Osteoblast (primary cell): ENCODE measurements around the gene HEXIM1. TPM values are rescaled to one million over a fixed set of nuclear protein-coding genes. Genes with fewer than 3 reads are reported as not detected.

Source experiments
- DNase-seq: peaks from one replicate; pipeline ENCODE4 v3.0.0; 2011; ENCODE audit warnings: low spot score, mixed read lengths; ENCODE audit not compliant: insufficient read length; ENCODE audit errors: missing footprints
- H2AFZ ChIP-seq: 2 replicates; pipeline ENCODE4 v1.6.0; 2011; ENCODE audit warnings: mild to moderate bottlenecking, low read length
- H3K27ac ChIP-seq: 2 replicates; pipeline ENCODE4 v1.5.1; 2011; ENCODE audit warnings: mild to moderate bottlenecking, low read depth, low read length, moderate library complexity
- H3K27me3 ChIP-seq: 2 replicates; pipeline ENCODE4 v1.6.0; 2012; ENCODE audit warnings: mild to moderate bottlenecking, control low read depth, inconsistent platforms, low read length, moderate library complexity; ENCODE audit not compliant: insufficient read depth
- H3K36me3 ChIP-seq: 2 replicates; pipeline ENCODE4 v1.5.1; 2011; ENCODE audit warnings: mild to moderate bottlenecking, low read length, control low read depth, moderate library complexity; ENCODE audit not compliant: insufficient read depth
- H3K4me1 ChIP-seq: 2 replicates; pipeline ENCODE4 v1.5.1; 2011; ENCODE audit warnings: mild to moderate bottlenecking, low read length, control low read depth, moderate library complexity; ENCODE audit not compliant: insufficient read depth
- H3K4me2 ChIP-seq: 2 replicates; pipeline ENCODE4 v1.6.0; 2011; ENCODE audit warnings: mild to moderate bottlenecking, low read length; ENCODE audit not compliant: insufficient read depth
- H3K4me3 ChIP-seq: fragments of 200-600 bp; sonication (generic); 3 replicates; pipeline ENCODE4 v1.5.1; 2012; ENCODE audit warnings: mild to moderate bottlenecking, low read length, inconsistent platforms; ENCODE audit not compliant: insufficient read depth
- H3K79me2 ChIP-seq: 2 replicates; pipeline ENCODE4 v1.6.0; 2012; ENCODE audit warnings: mild to moderate bottlenecking, low read length, control low read depth, inconsistent platforms; ENCODE audit not compliant: insufficient read depth
- H3K9me3 ChIP-seq: 2 replicates; pipeline ENCODE4 v1.5.1; 2011; ENCODE audit warnings: low read depth, low read length, control low read depth
- H4K20me1 ChIP-seq: 2 replicates; pipeline ENCODE4 v1.6.0; 2012; ENCODE audit warnings: mild to moderate bottlenecking, low read length, control low read depth; ENCODE audit not compliant: insufficient read depth
- total RNA-seq: library from RNA; depleted of rRNA; stranded (reverse); fragments of >200 nt; gene quantifications from 2 replicates; pipeline ENCODE4 v1.2.3, GENCODE V29; 2012
- TF ChIP-seq, protein P1 (sequence below): IDR thresholded peaks from 2 replicates; pipeline ENCODE4 v1.5.1; 2011; ENCODE audit warnings: mild to moderate bottlenecking, low read depth, low read length, moderate library complexity; ENCODE audit errors: extremely low read depth

Gene HEXIM1
- total RNA-seq, 1 donor: 10.9 TPM

GRCh38 chr17:45117334-45117733, 30.9 kb upstream of the HEXIM1 start:
- TF ChIP-seq, protein P1, sequence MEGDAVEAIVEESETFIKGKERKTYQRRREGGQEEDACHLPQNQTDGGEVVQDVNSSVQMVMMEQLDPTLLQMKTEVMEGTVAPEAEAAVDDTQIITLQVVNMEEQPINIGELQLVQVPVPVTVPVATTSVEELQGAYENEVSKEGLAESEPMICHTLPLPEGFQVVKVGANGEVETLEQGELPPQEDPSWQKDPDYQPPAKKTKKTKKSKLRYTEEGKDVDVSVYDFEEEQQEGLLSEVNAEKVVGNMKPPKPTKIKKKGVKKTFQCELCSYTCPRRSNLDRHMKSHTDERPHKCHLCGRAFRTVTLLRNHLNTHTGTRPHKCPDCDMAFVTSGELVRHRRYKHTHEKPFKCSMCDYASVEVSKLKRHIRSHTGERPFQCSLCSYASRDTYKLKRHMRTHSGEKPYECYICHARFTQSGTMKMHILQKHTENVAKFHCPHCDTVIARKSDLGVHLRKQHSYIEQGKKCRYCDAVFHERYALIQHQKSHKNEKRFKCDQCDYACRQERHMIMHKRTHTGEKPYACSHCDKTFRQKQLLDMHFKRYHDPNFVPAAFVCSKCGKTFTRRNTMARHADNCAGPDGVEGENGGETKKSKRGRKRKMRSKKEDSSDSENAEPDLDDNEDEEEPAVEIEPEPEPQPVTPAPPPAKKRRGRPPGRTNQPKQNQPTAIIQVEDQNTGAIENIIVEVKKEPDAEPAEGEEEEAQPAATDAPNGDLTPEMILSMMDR: no peak
- Histone ChIP-seq H3K4me2 (no peak overlapping the region), H3K9me3 (no peaks in the 10 kb centered on the region), H3K79me2 (no peaks in the 10 kb centered on the region), H2AFZ (no peak overlapping the region), H3K4me1 (no peaks in the 10 kb centered on the region), H3K27ac (no peak overlapping the region), H4K20me1 (no peaks in the 10 kb centered on the region), H3K4me3 (no peak overlapping the region), H3K27me3 (no peaks in the 10 kb centered on the region), H3K36me3 (no peaks in the 10 kb centered on the region)
- DNase-seq: peak; percentile 66

GRCh38 chr17:45117848-45118646, 30.2 kb upstream of the HEXIM1 start:
- Histone ChIP-seq H3K27ac (no peak overlapping the region), H3K4me3 (no peak overlapping the region), H4K20me1 (no peaks in the 10 kb centered on the region), H3K27me3 (no peaks in the 10 kb centered on the region), H3K4me1 (no peaks in the 10 kb centered on the region), H3K4me2 (no peak overlapping the region), H3K36me3 (no peaks in the 10 kb centered on the region), H3K79me2 (no peaks in the 10 kb centered on the region), H3K9me3 (no peaks in the 10 kb centered on the region), H2AFZ (no peak overlapping the region)
- TF ChIP-seq, protein P1: no peak
- peak; percentile 84 for DNase-seq

DNA sequence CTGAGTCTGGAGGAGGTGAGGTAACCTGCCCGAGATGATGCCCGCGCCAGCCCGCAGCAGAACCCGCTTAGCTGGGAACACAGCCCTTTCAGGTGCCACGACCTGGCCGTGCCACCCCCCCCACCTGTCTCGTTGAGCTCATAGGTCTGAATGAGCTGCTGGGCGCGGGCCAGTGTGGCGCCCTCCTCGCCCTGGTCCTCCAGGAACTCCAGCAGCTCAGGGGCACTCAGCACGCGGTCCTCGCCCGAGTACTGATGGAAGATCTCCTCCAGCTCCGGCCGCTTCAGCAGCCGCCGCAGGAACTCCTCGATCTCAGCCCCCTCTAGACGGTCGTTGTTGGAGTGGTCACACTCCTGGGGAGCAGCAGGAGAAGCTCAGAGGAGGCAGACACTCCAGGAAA, 29.6 kb upstream of the HEXIM1 start:
- peak; percentile 71 for DNase-seq
- H3K4me3 ChIP-seq: no peak overlapping the region

DNA sequence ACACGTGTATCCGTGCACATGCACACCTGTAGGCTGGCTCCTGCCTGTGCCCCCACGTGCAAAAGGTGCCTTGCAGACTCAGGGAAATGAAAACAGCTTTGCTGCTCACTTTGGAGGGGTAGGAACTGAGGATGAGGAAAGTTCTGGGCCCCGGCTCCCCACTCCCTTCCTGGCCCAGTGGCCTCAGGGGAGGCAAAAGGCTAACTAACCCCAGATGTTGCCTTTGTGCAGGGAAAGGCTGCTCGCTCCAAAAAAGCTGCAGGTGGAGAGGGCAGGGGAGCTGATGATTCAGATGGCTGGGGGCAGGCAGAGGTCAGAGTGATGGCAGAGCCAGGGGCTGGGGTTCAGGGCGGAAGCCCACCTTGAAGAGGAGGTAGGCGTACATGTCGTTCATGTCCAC, 28.3 kb upstream of the HEXIM1 start:
- H3K9me3 ChIP-seq: no peaks in the 10 kb centered on the region
- H3K4me3 ChIP-seq: no peak overlapping the region
- TF ChIP-seq, protein P1: no peak
- peak; percentile 87 for DNase-seq
- H3K36me3 ChIP-seq: no peaks in the 10 kb centered on the region
- H3K4me1 ChIP-seq: peaks cover 13% of the 10 kb centered on the region
- H4K20me1 ChIP-seq: no peaks in the 10 kb centered on the region
- H3K79me2 ChIP-seq: peaks cover 10% of the 10 kb centered on the region
- no peaks in the 10 kb centered on the region for H3K27me3 ChIP-seq
- no peak overlapping the region for H3K4me2 ChIP-seq
- no peak overlapping the region for H3K27ac ChIP-seq
- H2AFZ ChIP-seq: no peak overlapping the region

More for the DNA sequence above, 29.6 kb upstream of the HEXIM1 start:
- Histone ChIP-seq H3K79me2 (peaks cover 4% of the 10 kb centered on the region), H3K27me3 (no peaks in the 10 kb centered on the region), H3K36me3 (no peaks in the 10 kb centered on the region), H3K4me1 (peaks cover 2% of the 10 kb centered on the region), H3K4me2 (no peak overlapping the region), H2AFZ (no peak overlapping the region), H3K27ac (no peak overlapping the region), H3K9me3 (no peaks in the 10 kb centered on the region), H4K20me1 (no peaks in the 10 kb centered on the region)
- TF ChIP-seq, protein P1: no peak
